Renal cortical epithelial cell (primary cell): Measurements from ENCODE around the gene EIF2S1. TPM values are rescaled to one million over a fixed set of nuclear protein-coding genes. Genes with fewer than 3 reads are reported as not detected.
"Not testable (repeated sequence)": the region's sequence is repeated elsewhere in the genome, so short reads cannot be mapped to it uniquely, and the experiment has no call there.

Experiments used
- DNase-seq: peaks from one replicate; pipeline ENCODE4 v3.0.0-alpha.2; 2011; ENCODE audit warnings: low read depth
- total RNA-seq: library from RNA; depleted of rRNA; stranded (reverse); fragments of >200 nt; gene quantifications from 2 replicates; pipeline ENCODE4 v1.2.3, GENCODE V29; 2014

EIF2S1 gene
- total RNA-seq, 1 donor from 2014 or later = 177 TPM

DNA sequence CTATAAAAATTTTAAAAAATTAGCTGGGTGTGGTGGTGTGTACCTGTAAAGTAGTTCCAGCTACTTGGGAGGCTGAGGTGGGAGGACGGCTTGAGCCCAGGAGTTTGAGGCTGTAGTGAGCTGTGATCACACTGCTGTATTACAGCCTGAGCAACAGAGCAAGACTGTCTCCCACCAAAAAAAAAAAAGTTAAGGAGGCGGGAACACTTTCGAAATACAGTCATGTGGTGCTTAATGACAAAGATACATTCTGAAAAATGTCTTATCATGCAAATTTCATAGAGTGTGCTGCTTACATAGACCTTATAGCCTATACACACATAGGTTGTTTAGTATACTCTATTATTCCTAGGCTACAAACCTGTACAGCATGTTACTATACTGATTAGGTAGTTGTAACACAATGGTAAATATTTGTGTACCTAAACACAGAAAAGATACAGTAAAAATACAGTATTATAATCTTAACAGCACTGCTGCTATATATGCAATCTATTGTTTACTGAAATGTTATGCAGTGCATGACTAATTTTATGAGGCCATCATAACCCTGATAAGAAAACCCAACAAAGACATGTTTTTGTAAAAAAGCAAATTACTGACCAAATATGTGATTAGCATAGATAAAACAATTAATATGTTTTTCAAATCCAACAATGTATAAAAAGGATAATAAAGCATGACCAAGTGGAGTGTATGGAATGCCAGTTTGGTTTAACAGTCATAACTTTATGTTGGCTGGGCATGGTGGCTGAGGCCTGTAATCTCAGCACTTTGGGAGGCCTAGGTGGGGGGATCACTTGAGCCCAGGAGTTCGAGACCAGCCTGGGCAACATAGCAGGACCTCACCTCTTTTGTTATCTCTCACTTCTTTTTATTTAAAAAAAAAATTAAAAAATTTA is 11.4 kb downstream of the EIF2S1 start:
- no peak for DNase-seq

DNA sequence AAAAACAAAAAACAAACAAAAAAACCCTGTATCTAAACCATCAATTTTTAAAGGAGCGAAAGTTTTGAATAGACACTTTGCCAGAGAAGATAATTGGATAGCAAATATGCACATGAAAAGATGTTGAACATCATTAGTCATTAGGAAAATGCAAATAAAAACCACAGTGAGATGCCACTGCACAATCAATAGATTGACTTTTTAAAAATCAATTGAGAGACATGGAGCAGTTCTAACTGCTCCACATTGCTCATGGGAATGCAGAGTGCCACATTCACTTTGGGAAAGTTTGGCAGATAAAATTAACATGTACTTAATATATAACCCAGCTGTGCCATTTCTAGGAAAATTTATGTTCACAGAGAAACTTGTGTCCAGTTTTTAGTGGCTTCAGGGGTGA is 12.7 kb downstream of the EIF2S1 start:
- no peak for DNase-seq

DNA sequence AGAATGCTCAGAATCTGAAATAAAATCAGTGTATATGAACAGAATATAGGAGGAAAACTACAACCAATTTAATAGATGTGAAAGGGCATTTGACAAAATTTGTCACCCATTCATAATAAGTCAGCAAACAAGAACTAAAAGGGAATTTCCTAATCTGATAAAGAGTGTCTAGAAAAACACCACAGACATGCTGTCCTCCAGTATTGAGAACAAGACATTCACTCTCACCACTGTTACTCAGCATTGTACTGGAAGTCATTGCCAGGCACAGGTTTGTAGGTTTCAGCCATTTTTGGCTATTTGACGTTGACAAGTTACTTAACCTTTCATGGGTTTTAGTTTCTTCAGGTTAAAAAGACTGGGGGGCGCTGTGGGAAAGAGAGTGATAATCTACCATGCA is 13.2 kb downstream of the EIF2S1 start:
- DNase-seq = no peak

DNA sequence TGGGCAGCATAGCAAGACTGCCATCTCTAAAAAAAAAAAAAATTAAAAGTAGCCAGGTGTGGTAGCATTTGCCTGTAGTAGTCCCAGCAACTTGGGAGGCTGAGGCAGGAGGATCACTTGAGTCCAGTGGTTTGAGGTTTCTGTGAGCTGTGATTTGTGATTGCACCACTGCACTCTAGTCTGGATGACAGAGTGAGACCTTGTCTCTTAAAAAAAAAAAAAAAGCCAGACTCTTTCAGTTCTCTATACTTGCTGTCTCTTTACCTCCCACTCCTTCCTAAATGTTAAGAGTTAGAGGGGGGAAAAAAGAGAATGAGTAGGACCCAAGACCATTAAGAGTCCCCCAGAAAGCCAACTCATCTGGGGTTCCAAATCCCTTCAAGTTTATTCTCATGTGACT is 17.8 kb downstream of the EIF2S1 start:
- DNase-seq = no peak

DNA sequence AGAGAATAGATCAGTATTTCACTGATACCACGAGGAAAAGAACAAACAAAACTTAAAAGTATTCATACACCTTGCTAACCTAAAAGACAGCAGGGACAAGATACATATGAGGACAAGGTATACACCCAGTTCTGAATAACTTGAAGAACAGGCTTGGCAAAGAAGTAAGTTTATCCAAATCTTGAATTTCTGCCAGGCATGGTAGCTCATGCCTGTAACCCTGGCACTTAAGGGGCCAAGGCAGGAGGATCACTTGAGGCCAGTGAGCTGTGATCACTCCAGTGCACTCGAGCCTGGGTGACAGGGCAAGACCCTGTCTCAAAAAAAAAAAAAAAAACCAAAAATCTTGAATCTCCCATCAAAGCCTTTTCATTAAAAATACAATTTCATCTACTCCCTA is 25.0 kb downstream of the EIF2S1 start:
- no peak for DNase-seq

DNA sequence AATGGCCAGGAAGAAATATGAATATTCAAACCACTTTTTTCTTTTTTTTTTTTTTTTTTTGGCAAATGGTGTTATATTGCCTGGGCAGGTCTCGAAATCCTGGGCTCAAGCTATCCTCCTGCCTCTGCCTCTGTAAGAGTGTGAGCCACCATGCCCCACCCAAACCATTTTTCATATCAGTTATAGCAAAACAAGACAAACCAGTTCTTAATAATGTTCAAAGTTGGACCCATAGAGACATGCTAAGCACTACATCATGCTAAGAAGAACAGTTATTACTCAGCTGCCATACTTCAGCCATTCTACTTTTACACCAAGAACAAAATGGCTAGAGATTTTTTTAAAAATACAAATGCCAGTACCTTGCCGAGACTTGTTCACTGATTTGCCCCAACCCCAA is 25.5 kb downstream of the EIF2S1 start:
- no peak for DNase-seq

DNA sequence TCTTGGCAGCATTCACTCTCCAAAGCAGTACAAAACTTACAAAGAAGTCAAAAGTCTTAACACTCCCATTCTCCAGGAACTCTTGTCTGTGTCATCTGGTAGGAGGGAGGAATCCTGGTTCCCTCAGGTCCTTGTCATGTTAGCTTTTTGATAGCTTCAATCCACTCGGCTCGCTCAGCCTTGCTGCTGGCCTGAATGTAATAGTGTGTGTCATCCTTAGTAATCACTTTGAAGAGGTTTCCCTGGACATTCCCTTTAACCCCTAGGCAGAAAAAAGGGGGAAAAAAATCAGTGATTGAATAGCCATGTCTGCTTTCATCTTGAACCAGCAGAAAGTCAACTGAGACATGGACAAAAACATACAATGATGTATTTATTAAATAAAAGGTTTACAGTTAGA is 27.1 kb downstream of the EIF2S1 start:
- peak; percentile 35 for DNase-seq

DNA sequence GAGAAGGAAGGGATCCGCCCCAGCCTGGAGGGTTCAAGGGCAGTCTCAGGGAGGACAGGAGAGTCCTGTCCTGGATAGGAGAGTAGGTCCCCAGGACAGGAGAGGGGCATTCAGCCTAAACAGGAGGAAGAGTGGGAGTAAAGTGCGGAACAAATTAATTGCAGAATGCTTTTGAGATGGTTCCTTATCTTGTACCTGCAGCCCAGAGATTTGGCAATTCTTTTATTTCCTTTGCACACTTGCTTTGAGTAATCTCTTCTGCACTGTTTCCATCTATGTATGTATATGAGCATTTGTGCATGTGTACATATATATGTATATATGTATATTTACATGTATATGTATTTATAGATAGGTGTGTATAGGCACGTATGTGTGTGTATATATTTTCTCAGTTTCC is 29.1 kb downstream of the EIF2S1 start:
- no peak for DNase-seq

DNA sequence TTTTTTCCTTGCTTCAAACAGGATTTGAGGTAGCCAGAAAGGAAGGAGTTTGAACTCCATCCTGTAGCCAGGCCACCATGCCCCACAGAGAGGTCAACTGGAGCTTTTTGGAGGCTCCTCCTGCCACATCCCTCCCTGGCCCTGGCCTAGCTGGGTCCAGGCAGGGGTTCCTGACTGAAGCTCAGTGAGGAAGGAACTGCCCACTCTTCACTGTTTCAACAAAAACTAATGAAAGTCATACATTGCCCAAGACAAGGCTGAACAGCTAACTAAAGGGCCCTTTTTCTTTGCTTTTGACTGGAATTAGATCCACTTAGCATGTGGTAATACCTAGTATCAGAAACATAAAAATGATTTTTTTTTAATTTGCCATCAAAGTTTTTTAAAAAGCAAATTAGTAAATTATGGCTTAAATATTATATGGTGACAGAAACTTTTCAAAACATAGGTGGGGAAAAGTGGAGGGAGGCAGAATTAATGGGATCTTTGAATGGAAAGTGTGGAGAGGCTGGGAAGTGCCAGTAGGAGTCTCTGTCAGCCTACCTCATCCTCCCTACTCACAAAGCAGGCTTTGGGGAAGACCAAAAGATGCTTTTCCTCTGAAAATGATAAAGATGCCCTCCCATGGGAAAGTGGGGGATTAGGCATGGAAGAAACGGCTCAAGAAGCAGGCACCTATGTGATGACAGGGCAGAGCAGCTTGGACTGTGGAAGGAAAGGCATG is 29.8 kb downstream of the EIF2S1 start:
- no peak for DNase-seq

DNA sequence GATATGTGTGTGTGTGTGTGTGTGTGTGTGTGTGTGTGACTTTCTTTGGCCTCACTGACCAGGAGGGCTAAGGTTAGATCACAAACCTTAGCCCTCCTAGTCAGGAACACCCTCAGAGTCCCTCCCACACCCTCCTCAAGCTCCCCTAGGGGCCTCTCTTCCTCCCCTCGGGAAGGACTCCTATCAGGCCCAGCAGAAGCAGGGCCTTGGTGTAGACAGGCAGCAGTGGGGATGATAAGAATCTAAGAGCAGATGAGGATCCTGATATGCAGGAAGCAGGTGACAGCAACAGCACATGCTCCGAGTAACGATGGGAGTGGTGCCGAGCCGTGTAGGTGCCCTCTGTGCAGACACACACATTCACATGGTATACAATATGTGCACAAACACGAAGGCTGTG is 31.1 kb downstream of the EIF2S1 start:
- no peak for DNase-seq

DNA sequence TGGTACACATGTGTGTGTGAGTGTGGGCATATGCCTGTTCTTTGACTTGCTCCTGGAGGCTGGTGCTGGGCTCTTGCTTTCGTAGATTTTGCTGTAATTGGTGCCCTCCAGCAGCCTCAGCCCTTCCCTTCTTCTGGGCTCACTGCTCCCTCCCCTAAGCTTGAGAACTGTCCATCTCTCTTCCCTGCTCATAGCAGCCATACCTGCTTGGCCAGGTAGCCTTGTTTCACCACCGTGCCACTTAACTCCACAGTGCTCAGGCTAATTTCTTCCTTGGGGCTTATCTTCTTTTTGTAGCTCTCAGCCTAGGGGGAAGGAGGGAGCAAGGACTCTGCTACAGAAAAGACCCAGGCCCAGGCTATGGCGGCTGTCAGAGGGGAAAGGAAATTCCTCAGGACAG is 32.0 kb downstream of the EIF2S1 start:
- no peak for DNase-seq

DNA sequence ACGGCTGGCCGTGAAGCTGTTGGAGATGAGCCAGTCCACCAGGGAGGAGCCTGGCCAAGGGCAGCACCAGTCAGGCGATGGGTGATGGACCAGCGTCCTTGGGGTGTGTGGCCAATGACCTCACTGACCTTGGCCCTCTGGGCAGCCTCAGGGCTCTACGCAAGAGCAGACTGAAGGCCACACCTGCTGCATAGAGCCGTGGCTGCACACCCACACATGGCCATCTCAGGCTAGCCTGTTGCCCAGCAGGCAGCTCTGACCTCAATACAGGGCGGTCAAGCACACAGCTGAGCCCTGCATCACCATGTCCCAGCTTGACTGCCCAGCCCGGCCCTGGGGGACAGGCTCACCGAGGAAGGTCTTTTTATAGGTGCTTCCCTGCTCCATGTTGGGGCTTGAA is 32.7 kb downstream of the EIF2S1 start:
- DNase-seq = no peak

DNA sequence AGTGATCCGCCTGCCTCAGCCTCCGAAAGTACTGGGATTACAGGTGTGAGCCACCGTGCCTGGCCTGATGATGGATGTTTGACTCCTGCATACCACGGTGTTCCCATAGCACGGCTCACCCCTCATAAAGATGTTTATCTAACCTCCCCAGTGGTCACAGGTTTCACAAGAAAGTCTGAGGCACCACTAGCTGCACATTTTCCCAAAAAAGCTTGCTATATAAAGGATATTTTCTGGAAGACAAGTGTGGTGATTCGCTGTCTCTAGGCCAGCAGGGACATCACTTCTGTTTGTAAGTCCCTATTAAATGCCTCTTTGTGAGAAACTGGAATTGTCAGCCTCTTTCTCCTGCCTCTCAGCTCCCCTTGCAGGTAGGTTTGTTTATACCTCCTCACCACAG is 33.6 kb downstream of the EIF2S1 start:
- DNase-seq = no peak

DNA sequence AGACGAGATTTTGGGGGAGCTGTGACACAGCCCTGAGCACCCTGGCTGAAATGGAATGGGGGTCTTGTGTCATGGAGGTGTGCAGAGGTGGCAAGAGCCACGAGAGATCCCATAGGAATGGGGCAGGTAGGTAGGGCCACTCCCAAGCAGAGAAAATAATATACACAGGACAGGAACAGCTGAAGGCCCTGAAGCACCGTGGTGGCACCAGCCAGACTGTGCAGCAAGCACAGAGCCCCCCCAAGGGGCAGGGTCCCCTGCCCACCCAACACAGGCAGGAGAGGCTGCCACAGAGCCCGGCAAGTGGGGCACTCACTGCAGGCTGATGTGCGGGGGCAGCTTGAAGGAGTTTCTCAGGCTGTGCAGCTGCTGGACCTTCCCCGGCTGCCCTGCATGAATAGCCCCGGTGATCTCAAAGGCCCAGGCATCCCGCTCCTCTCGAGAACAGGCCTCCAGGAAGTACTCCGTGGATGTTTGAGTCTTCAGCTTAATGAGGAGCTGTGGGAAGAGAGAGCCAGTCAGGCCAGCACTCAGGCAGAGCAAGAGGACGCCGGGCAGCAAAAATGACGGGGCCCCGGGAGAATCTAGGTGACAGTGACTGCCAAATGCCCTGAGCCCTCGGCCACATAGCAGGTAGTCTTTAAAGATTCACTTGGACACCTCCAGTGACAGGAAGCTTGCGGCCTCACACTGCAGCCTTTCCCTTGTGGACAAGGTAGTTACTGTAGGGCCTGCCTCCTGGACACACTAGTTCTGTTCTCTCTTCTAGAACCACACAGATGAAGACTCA is 35.2 kb downstream of the EIF2S1 start:
- DNase-seq = no peak

DNA sequence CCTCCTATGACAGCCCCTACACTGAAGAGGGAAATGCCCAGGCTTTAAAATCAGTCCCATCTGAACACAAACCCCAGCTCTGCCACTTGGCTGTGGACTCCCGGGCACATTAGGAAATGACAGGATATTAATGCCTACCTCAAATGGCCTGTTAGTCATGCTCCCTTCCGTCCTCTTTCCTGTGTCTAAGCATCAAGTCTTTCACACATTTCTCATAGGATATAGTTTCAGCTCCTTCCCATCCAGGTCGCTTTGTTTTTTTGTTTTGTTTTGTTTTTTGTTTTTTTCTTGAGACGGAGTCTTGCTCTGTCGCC is 35.7 kb downstream of the EIF2S1 start:
- no peak for DNase-seq

DNA sequence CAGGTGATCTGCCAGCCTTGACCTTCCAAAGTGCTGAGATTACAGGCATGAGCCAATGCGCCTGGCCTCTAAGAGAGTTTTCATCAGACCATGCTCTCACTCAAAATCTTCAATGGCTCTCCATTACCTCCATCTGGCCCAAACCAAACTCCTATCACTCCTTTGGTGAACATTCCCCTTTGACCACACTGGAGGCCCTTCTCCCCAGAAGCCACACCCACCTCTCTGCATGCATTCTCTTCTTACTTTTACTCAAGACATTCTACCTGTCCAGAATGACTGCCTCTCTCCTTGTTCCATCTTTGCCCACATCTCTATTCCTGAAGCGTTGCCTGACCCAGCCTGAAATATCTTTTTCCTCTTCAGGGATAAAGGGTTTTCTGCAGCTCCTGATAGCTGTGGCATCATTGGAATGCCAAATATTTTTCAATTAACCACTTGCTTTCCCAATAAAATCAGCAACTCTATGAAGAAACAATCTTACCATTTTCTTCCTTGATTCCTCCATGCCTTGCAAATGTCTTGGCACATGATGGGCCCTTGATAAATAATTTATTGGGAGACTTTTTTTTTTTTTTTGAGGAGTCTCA is 36.3 kb downstream of the EIF2S1 start:
- peak; percentile 61 for DNase-seq

DNA sequence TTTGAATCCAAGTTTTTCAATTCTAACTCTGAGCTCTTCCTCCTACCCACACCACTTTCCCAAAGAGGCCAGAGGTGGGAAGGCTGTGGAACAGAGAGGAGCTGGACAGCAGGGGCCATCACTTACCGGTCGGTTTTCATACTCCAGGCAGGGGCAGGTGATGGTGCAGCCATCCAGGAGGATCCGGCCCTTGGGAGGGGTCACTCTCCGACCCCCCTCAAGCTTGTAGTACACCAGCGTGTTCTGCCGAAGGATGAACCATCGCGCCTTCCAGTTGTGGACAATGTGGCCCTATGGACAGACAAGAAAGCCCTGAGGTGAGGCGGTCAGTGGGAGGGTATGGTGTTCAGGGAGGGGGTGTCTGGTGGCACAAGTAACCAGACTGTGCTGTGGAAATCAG is 37.4 kb downstream of the EIF2S1 start:
- no peak for DNase-seq

DNA sequence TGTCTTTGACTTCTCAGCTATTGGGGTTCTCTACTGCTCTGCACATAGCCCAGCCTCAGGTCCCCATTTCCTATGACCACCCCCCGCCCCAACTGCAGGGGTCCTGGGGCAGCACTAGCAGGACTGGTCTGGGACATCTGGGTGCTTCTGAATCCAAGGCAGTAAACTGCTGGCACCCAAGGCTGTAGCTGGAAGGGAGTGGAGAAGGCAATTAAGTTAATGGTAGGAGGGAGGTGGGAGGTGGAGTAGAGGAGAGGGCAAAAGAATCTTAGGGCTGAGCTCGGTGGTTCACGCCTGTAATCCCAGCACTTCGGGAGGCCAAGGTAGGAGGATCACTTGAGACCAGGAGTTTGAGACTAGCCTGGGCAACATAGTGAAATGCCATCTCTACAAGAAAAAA is 40.3 kb downstream of the EIF2S1 start:
- no peak for DNase-seq

DNA sequence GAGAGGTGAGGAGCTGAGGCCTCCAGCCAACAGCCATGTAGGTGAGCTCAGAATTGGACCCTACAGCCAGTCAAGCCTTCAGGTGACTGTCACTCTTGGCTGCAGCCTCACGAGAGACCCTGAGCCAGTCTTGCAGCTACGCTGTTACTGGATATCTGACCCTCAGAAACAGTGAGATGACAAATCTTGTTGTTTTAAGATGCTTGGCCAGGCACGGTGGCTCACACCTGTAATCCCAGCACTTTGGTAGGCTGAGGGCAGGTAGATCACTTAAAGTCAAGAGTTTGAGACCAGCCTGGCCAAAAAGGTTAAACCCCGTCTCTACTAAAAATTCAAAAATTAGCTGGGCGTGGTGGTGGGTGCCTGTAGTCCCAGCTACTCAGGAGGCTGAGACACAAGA is 45.6 kb downstream of the EIF2S1 start:
- no peak for DNase-seq

DNA sequence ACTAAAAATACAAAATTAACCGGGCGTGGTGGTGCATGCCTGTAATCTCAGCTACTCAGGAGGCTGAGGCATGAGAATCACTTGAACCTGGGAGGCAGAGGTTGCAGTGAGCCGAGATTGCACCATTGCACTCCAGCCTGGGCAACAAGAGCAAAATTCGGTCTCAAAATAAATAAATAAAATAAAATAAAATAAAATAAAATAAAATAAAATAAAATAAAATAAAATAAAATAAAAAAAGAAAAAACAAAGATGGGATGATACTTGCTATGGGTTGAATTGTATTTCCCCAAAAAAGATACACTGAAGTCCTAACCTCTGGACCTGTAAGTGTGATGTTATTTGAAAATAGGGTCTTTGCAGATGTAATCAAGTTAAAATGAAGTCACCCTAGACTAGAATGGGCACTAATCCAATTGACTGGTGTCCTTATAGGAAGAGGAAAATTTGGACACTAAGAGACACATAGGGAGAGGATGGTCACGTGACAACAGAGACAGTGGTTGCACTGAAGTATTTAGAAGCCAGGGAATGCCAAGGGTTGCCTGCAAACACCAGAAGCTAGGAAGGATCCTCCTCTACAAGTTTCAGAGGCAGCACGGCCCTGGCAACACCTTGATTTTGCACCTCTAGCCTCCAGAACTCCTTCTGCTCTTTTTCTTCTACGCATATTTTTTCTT is 48.1 kb downstream of the EIF2S1 start:
- DNase-seq = not testable (repeated sequence)

DNA sequence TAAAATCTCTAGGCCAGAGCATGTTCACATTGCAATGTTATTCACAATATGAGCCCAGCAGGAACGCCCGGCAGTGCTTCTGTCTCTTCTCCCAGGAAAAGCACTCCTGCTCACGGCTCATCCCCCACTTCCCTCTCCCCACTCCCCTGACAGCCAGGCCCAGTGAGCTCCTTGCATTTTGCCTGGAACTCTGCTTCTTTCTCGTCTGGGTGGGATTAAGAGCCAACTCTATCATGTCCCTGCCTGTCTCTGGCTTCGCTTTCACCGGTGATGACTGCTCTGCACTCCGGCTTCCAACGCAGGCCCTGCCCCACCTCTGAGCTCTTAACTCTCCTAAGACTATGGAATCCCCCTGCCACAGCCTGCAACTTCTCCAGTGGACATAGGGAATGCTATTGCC is 49.3 kb downstream of the EIF2S1 start:
- DNase-seq = no peak

DNA sequence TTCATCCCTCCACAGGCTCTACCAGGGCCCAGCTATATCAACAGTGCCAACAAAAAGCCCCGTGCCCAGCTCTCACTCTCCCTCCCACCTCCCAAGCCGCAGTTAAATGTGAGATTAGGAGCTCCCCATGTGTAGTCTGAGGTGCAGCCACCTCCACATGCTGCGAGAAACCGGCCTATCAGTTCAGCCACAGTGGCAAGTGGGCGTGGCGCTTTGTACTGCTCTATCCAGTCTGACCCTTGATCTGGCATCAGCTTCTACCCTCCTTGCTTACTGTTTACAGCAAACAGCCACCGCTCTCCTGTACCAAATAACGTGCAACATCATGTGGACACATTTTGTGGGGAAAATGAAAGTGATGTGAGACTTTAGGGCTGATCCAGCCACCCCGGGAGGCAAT is 50.2 kb downstream of the EIF2S1 start:
- DNase-seq = no peak
